NT2/D1 (cell line): Measurements from ENCODE around the gene PIM3.

ENCODE experiments used
- DNase-seq: peaks from one replicate; pipeline ENCODE4 v3.0.0-alpha.2; 2011; ENCODE audit warnings: low read depth, low spot score
- H3K27me3 ChIP-seq: 2 replicates; pipeline ENCODE4 v1.6.0; 2011; ENCODE audit warnings: mild to moderate bottlenecking; ENCODE audit not compliant: insufficient read length, insufficient read depth
- H3K36me3 ChIP-seq: 2 replicates; pipeline ENCODE4 v1.6.1; 2011; ENCODE audit warnings: mild to moderate bottlenecking, low read length, mixed read lengths; ENCODE audit not compliant: insufficient read depth, insufficient read length
- H3K4me1 ChIP-seq: 2 replicates; pipeline ENCODE4 v1.5.1; 2011; ENCODE audit not compliant: insufficient read depth, insufficient read length
- H3K4me3 ChIP-seq: 2 replicates; pipeline ENCODE4 v1.5.1; 2011; ENCODE audit warnings: low read depth; ENCODE audit not compliant: insufficient read length
- H3K9ac ChIP-seq: 2 replicates; pipeline ENCODE4 v1.6.0; 2011; ENCODE audit warnings: low read depth; ENCODE audit not compliant: insufficient read length
- H3K9me3 ChIP-seq: 2 replicates; pipeline ENCODE4 v1.5.1; 2011; ENCODE audit warnings: mild to moderate bottlenecking, low read length; ENCODE audit not compliant: insufficient read depth
- SUZ12 ChIP-seq: IDR thresholded peaks from 2 replicates; pipeline ENCODE4 v1.6.1; 2011; ENCODE audit not compliant: insufficient read length, insufficient read depth; ENCODE audit errors: extremely low read depth
- YY1 ChIP-seq: IDR thresholded peaks from 2 replicates; pipeline ENCODE4 v1.6.1; 2011; ENCODE audit not compliant: insufficient read length, insufficient read depth
- ZNF274 ChIP-seq: IDR thresholded peaks from 2 replicates; pipeline ENCODE4 v1.6.1; 2011; ENCODE audit warnings: mild to moderate bottlenecking, low read depth, low read length

Gene PIM3

GRCh38 chr22:49935561-49935960, 25.0 kb upstream of the PIM3 start:
- no peaks in the 10 kb centered on the region for H3K36me3 ChIP-seq
- peaks cover 2% of the 10 kb centered on the region for H3K27me3 ChIP-seq
- peaks cover 15% of the 10 kb centered on the region for H3K4me1 ChIP-seq
- H3K9ac ChIP-seq, result no peak overlapping the region
- no peak for DNase-seq
- TF ChIP-seq YY1 (no peak), SUZ12 (no peak), ZNF274 (no peak)
- H3K9me3 ChIP-seq, result no peaks in the 10 kb centered on the region
- H3K4me3 ChIP-seq, result no peak overlapping the region

DNA sequence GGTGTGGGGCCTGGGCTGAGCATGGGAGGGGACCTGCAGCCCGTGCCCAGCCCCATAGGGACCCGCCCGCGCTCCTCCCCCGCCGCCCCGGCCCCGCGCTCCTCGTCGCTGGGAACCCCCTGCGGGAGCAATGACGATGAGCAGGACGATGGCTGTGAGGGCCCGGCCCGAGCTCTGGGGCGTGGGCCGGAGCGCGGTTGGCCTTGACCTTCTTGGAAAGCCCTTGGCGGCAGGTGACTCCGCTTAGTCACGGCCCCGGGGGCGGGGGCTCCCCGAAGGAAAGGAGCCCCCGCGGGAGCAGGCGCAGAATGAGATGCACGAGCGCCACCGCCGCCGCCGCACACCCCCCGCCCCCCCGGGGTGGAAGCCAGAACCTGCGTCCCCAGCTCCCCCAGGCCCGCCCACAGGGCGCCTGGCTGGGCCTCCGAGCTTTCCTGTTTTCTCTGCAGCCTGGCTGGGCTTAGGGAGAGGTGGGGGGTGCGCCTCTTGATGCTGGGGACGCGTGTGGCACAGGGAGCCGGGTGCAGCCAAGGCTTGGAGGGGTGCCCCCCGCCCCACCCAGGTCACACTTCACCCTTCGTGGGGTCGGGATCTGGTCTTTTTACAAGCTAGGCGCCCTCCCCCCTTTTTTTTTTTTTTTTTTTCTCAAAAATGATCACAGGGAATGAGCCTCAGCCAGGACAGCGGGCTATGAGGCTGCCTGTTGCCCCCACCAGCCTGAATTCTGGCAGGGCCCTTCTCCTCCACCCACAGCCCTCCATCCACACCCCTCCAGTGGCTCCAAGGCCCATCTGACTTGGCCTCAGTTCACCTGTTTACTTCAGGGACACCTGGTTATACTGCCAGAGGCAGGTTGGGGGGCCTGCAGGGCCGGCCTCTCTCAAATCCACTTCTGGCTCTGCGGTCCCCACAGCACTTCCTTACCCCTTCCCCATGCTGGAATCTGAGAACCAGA, 24.3 kb upstream of the PIM3 start:
- DNase-seq, result peak; percentile 28
- H3K9me3 ChIP-seq, result peaks cover 6% of the 10 kb centered on the region; the same call in 1 of the 2 replicates
- H3K9ac ChIP-seq, result peak overlapping the region; percentile 61
- H3K4me1 ChIP-seq, result peaks cover 13% of the 10 kb centered on the region
- H3K36me3 ChIP-seq, result no peaks in the 10 kb centered on the region
- H3K4me3 ChIP-seq, result peak overlapping the region; percentile 18
- H3K27me3 ChIP-seq, result no peaks in the 10 kb centered on the region
- TF ChIP-seq SUZ12 (no peak), YY1 (no peak), ZNF274 (no peak)

DNA sequence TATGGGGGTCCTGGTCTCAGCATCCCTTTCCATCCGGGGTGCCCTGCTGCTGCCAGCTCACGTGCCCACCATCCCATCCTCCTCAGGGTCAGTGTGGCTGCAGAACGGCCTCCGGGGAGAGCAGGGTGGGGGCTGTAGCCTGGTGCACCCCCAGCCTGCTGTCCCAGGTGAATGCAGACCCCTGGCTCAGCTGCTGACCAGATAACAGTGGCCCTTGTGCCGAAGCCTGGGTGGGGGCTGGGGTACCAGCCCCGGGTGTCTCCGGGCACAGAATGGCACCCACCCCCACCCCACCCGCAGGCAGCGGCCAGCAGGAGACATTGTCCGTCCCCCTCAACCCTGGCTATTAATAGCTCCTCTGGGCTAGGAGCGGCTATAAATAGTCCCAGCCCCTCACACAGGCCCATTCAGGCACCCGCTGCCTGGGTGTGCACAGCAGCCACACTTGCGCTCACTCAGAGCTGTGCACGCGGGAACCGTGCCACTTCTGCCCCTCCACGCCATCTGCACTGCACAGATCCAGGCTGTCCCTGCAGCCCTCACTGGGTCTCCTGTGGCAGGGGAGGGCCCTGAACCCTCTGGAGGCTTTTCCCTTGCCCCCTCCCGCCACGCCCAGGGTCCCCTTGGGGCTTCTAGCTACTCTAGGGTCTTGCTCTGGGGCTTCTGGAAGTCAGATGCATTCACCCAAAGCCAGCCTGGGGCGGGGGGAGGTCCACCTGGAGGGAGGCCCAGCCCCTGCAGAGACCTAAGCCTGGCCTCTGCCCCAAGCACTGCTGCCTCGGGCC, 23.4 kb upstream of the PIM3 start:
- H3K4me3 ChIP-seq, result no peak overlapping the region
- H3K9me3 ChIP-seq, result peaks cover 6% of the 10 kb centered on the region; the same call in 1 of the 2 replicates
- no peaks in the 10 kb centered on the region for H3K36me3 ChIP-seq
- peaks cover 13% of the 10 kb centered on the region for H3K4me1 ChIP-seq
- no peak for DNase-seq
- H3K27me3 ChIP-seq, result no peaks in the 10 kb centered on the region
- H3K9ac ChIP-seq, result peak overlapping the region; percentile 42
- TF ChIP-seq YY1, result no peak
- no peak for TF ChIP-seq SUZ12
- TF ChIP-seq ZNF274, result no peak

GRCh38 chr22:49937758-49938564, 22.6 kb upstream of the PIM3 start:
- H3K4me1 ChIP-seq, result peaks cover 13% of the 10 kb centered on the region
- H3K4me3 ChIP-seq, result no peak overlapping the region
- TF ChIP-seq YY1 (no peak), ZNF274 (no peak), SUZ12 (no peak)
- H3K27me3 ChIP-seq, result no peaks in the 10 kb centered on the region
- H3K9ac ChIP-seq, result no peak overlapping the region
- no peak for DNase-seq
- peaks cover 6% of the 10 kb centered on the region; the same call in 1 of the 2 replicates for H3K9me3 ChIP-seq
- no peaks in the 10 kb centered on the region for H3K36me3 ChIP-seq

DNA sequence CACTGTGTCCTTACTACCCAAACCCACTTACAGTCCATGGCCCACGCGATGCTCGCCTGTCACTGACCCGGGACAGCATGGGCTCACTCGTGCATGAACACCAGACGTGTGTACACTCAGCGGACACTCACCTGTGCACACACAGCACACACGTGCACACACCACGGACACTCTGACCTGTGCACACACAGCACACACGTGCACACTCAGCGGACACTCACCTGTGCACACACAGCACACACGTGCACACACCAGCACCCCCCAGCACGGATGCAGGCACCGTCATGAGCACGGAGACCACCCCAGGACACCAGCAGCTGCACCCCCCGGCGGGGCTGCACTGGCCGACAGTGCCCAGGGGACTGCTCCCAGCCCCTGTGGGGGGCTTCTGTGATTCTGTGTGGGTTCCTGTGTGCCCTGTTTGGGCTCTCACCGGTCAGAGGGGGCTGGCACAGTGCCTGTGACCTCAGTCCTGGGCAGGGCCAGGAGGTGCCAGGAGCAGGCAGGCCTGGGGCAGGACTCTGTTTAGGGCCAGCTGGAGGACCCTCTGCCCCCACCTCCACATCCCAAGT, 21.9 kb upstream of the PIM3 start:
- no peaks in the 10 kb centered on the region for H3K36me3 ChIP-seq
- no peak for DNase-seq
- TF ChIP-seq SUZ12 (no peak), YY1 (no peak), ZNF274 (no peak)
- no peak overlapping the region for H3K4me3 ChIP-seq
- H3K27me3 ChIP-seq, result no peaks in the 10 kb centered on the region
- peaks cover 13% of the 10 kb centered on the region for H3K4me1 ChIP-seq
- no peak overlapping the region for H3K9ac ChIP-seq
- peaks cover 6% of the 10 kb centered on the region; the same call in 1 of the 2 replicates for H3K9me3 ChIP-seq

DNA sequence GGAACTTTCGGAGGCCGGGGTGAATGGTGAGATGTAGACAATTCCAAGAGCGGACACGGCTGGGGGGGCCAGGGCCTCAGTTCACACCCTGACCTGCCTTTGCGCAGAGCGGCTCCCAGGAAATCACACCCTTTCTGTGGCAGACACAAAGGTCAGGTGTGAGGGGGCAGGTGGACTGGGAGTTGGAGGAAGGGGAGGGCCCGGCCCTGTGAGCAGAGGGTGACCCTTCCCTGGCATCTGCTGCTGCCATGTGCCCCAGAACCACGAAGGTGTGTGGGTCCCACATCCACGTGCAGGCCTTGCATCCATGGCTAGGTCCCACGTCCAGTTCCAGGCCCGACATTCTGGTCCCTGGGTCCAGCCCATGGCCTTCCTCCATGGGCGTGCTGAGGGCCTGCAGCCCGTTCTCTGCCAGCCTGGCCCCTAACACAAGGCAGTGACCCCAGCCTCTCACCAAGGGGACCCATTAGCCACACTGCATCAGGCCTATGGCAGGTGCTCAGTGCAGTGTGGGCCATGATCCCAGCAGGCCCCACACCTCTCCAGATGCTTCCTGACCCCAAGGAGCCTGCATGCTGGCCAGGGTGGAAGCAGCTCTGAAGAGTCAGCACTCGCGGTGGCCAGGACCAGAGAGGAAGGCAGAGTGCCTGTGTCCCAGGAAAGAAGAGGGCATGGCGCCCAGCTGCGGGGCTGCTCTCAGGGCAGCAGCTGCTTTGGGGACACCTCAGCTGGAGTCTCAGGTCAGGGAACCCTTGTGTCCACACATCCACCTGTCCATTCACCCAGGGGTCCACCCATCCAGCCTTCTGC, 18.9 kb upstream of the PIM3 start:
- Histone ChIP-seq H3K4me1 (peaks cover 18% of the 10 kb centered on the region), H3K4me3 (no peak overlapping the region), H3K9me3 (peaks cover 6% of the 10 kb centered on the region; the same call in 1 of the 2 replicates), H3K27me3 (no peaks in the 10 kb centered on the region), H3K9ac (no peak overlapping the region), H3K36me3 (no peaks in the 10 kb centered on the region)
- no peak for DNase-seq
- TF ChIP-seq YY1 (no peak), ZNF274 (no peak), SUZ12 (no peak)
